Heart right ventricle (tissue), 16 donors: ENCODE measurements around the gene IL17REL. TPM values are rescaled to one million over a fixed set of nuclear protein-coding genes. Genes with fewer than 3 reads are reported as not detected.

Experiments used
- ATAC-seq, 8 donors: fragments of 200-7000 bp; cut with Tn5 transposase; one replicate each; pipeline ENCODE4 v1.9.1; 2020; ENCODE audit warnings: mild to moderate bottlenecking in 8 of 8, moderate library complexity in 8 of 8, moderate number of reproducible peaks in 1 of 8
- DNase-seq, 2 donors: peaks; one replicate each; pipeline ENCODE4 v3.0.0-alpha.2; 2020
- H3K27ac ChIP-seq, 10 donors: fragments of 200-600 bp; sonication (generic) in 2 of 10; one replicate each; pipeline versions ENCODE4 v1.5.0 to v1.8.0; 2020 to 2022; ENCODE audit warnings: mild to moderate bottlenecking in 3 of 10
- H3K27me3 ChIP-seq, 7 donors: fragments of 200-600 bp; one replicate each; pipeline ENCODE4 v1.8.0; 2021 to 2022; ENCODE audit warnings: mild to moderate bottlenecking in 2 of 7
- H3K36me3 ChIP-seq, 9 donors: fragments of 200-600 bp; sonication (generic) in 1 of 9; one replicate each; pipeline versions ENCODE4 v1.5.0 to v1.8.0; 2020 to 2022; ENCODE audit warnings: mild to moderate bottlenecking in 2 of 9
- H3K4me1 ChIP-seq, 9 donors: fragments of 200-600 bp; sonication (generic) in 1 of 9; one replicate each; pipeline versions ENCODE4 v1.5.0 to v1.8.0; 2020 to 2022; ENCODE audit warnings: mild to moderate bottlenecking in 4 of 9
- H3K4me3 ChIP-seq, 10 donors: fragments of 200-600 bp; sonication (generic) in 2 of 10; one replicate each; pipeline versions ENCODE4 v1.5.0 to v1.8.0; 2020 to 2022; ENCODE audit warnings: mild to moderate bottlenecking in 7 of 10, moderate library complexity in 2 of 10
- H3K9me3 ChIP-seq, 11 donors: fragments of 200-600 bp in 10 of 11; sonication (generic) in 2 of 11; one replicate each; pipeline versions ENCODE4 v1.5.0 to v1.8.0; 2013 to 2022; ENCODE audit warnings: mild to moderate bottlenecking in 2 of 11, control low read depth in 1 of 11, moderate library complexity in 1 of 11
- WGBS, 2 donors: extraction: QIAGEN DNeasy Blood & Tissue Kit; methylation state at CpG; one replicate each; pipeline ENCODE4 v1.1.7; 2013; ENCODE audit warnings: inconsistent platforms in 1 of 2; 5-methylcytosine and 5-hydroxymethylcytosine counted together
- intact Hi-C, 10 donors: fragments of 100-400 bp; cut with DNase I; formaldehyde crosslinking; loops; one replicate each; pipeline versions ENCODE4 v1.11.1 to v1.14.2; 2022
- polyA plus RNA-seq, 2 donors: library from polyadenylated mRNA; stranded (reverse); fragments of 200-250 nt; gene quantifications; one replicate each; pipeline ENCODE4 v1.2.3, GENCODE V29; 2013
- total RNA-seq, 10 donors: library from RNA; stranded (reverse); fragmentation: NEBNext Ultra II Directional in 3 of 10; extraction: Animal tissue kit (Norgen Biotek cat#: 25700) in 3 of 10; gene quantifications; one replicate each; pipeline versions ENCODE4 v1.2.1 to v1.2.4, GENCODE V29; 2021 to 2023
- TF ChIP-seq, protein P1 (sequence below), 9 donors: fragments of 200-600 bp; sonication (generic) in 2 of 9; IDR thresholded peaks; one replicate each; pipeline versions ENCODE4 v1.5.0 to v1.8.0; 2021 to 2022; ENCODE audit warnings: antibody characterized with exemption in 9 of 9, mild to moderate bottlenecking in 5 of 9, moderate library complexity in 1 of 9
- donor health status: Arrhythmogenic right ventricular cardiomyopathy.
- donor health status: ischemic (EF 13 %, LVEDD 7.1; RV severe dilation, severe dysfunction).
- donor health status: healthy with polysubstance abuse.
- donor health status: DM: no; HTN: yes; CAD: no.
- donor health status: DM: no; HTN: no; CAD: no.
- donor health status: ischemic (EF 25% LVEDD 6.9; RV normal size, moderate dysfunction).
- donor health status: ischemic (EF 25% LVEDD 5.7; RV mildly dilated, moderate dysfunction).
- donor health status: healthy.
- donor health status: DM: yes; HTN: yes; CAD: no.
- donor health status: Ischemic cardiomyopathy.
- donor health status: ischemic (EF 35%, LVEDD 5.7; RV mildly dilated, moderate dysfunction).
- donor health status: nonischemic (EF 11% LVEDD 7.7; RV severe dilation, severe dysfunction).
- donor health status: DM: yes; HTN: yes; CAD: no.
- donor health status: PGD.
- donor health status: ischemic (EF 29% LVEDD 5.4; RV normal size, mild dysfunction).
- donor health status: nonischemic (EF 23%, LVEDD 6.1; RV moderate dilation, normal function).

Gene IL17REL
- total and polyA plus RNA-seq, 12 donors: 0.11 TPM; not detected in 11

- WGBS, 2 donors: 92 to 93% methylated on average over 29 of the region's 29 CpGs
- DNase-seq (no peak), ATAC-seq (no peak)
- no peak overlapping the region for H3K27ac ChIP-seq
- no peaks in the 10 kb centered on the region for H3K4me1 ChIP-seq
- intact Hi-C loops: loop anchor here in 4 of 10 donors (10.0 kb wide), 1 partner anchor 275 kb away; no protein-coding TSS in a partner anchor
- TF ChIP-seq, protein P1, sequence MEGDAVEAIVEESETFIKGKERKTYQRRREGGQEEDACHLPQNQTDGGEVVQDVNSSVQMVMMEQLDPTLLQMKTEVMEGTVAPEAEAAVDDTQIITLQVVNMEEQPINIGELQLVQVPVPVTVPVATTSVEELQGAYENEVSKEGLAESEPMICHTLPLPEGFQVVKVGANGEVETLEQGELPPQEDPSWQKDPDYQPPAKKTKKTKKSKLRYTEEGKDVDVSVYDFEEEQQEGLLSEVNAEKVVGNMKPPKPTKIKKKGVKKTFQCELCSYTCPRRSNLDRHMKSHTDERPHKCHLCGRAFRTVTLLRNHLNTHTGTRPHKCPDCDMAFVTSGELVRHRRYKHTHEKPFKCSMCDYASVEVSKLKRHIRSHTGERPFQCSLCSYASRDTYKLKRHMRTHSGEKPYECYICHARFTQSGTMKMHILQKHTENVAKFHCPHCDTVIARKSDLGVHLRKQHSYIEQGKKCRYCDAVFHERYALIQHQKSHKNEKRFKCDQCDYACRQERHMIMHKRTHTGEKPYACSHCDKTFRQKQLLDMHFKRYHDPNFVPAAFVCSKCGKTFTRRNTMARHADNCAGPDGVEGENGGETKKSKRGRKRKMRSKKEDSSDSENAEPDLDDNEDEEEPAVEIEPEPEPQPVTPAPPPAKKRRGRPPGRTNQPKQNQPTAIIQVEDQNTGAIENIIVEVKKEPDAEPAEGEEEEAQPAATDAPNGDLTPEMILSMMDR (IDR thresholded peaks at IDR 0.05): no peak
- H3K36me3 ChIP-seq: no peaks in the 10 kb centered on the region
- H3K4me3 ChIP-seq: no peak overlapping the region
- H3K9me3 ChIP-seq: peaks cover 0 to 19% (median 7%) of the 10 kb centered on the region in 11 donors
- H3K27me3 ChIP-seq: peaks cover 0 to 20% (median 7%) of the 10 kb centered on the region in 7 donors
Observed at GRCh38 chr22:50039669-50040443, 27.3 kb upstream of the IL17REL start.

- ATAC-seq (no peak), DNase-seq (no peak)
- H3K36me3 ChIP-seq: no peaks in the 10 kb centered on the region
- H3K27me3 ChIP-seq: peaks cover 0 to 44% (median 15%) of the 10 kb centered on the region in 7 donors
- H3K4me1 ChIP-seq: no peaks in the 10 kb centered on the region
- 74 to 77% methylated on average over 23 of the region's 23 CpGs for WGBS, 2 donors
- TF ChIP-seq, protein P1 (IDR thresholded peaks at IDR 0.05): no peak
- no peak overlapping the region for H3K27ac ChIP-seq
- peaks cover 0 to 19% (median 7%) of the 10 kb centered on the region in 11 donors for H3K9me3 ChIP-seq
- no peak overlapping the region for H3K4me3 ChIP-seq
- intact Hi-C loops: loop anchor here in 4 of 10 donors (10.0 kb wide), 1 partner anchor 271 kb away; no protein-coding TSS in a partner anchor
Observed at GRCh38 chr22:50035976-50036724, 23.6 kb upstream of the IL17REL start.

- H3K36me3 ChIP-seq: no peaks in the 10 kb centered on the region
- H3K9me3 ChIP-seq: peaks cover 0 to 19% (median 7%) of the 10 kb centered on the region in 11 donors
- WGBS, 2 donors: 74 to 79% methylated on average over 24 of the region's 24 CpGs
- no peak overlapping the region for H3K4me3 ChIP-seq
- peaks cover 0 to 52% (median 23%) of the 10 kb centered on the region in 7 donors for H3K27me3 ChIP-seq
- TF ChIP-seq, protein P1 (IDR thresholded peaks at IDR 0.05): no peak
- H3K4me1 ChIP-seq: peaks cover 0 to 3% (median 0%) of the 10 kb centered on the region in 9 donors
- intact Hi-C loops: loop anchor here in 4 of 10 donors (10.0 kb wide), 1 partner anchor 271 kb away; no protein-coding TSS in a partner anchor
- DNase-seq (no peak), ATAC-seq (no peak)
- no peak overlapping the region for H3K27ac ChIP-seq
Observed at GRCh38 chr22:50035131-50035881, 22.7 kb upstream of the IL17REL start.
